ENCODE measurements around the gene NAP1L1.
"Not testable (repeated sequence)": the region's sequence is repeated elsewhere in the genome, so short reads cannot be mapped to it uniquely, and the experiment has no call there.

The NAP1L1 gene

GRCh38 chr12:75996861-75997447, 87.5 kb downstream of the NAP1L1 start:
- in situ Hi-C loops (cut with HindIII; ENCODE audit: low sequenced_read_pairs): no loop called here

GRCh38 chr12:75995691-75996090, 88.8 kb downstream of the NAP1L1 start:
- in situ Hi-C loops (cut with HindIII; ENCODE audit: low sequenced_read_pairs): no loop called here

- in situ Hi-C loops (cut with HindIII; ENCODE audit: low sequenced_read_pairs): loop anchor here (5.0 kb wide), 1 partner anchor 62 kb away; no protein-coding TSS in a partner anchor
Measured at GRCh38 chr12:75994069-75994740, 90.3 kb downstream of the NAP1L1 start.

- in situ Hi-C loops (cut with HindIII; ENCODE audit: low sequenced_read_pairs): loop anchor here (5.0 kb wide), 1 partner anchor 59 kb away; no protein-coding TSS in a partner anchor
Measured at GRCh38 chr12:75991753-75992152, 92.7 kb downstream of the NAP1L1 start.

- in situ Hi-C loops (cut with HindIII; ENCODE audit: low sequenced_read_pairs): loop anchor here (5.0 kb wide), 1 partner anchor 58 kb away; no protein-coding TSS in a partner anchor
Measured at GRCh38 chr12:75990189-75990912, 94.1 kb downstream of the NAP1L1 start.

- in situ Hi-C loops (cut with HindIII; ENCODE audit: low sequenced_read_pairs): not testable (repeated sequence)
Measured at GRCh38 chr12:75987709-75988108, 96.8 kb downstream of the NAP1L1 start.

All from endothelial cell of hepatic sinusoid (primary cell).